ENCODE results near the gene CAST. TPM values are rescaled to one million over a fixed set of nuclear protein-coding genes. Genes with fewer than 3 reads are reported as not detected.
A peak's percentile ranks its signal among the peaks of the same experiment; 100 is the strongest.

CAST gene
- total RNA-seq, 2 donors from 2014 or later = 303 TPM

DNA sequence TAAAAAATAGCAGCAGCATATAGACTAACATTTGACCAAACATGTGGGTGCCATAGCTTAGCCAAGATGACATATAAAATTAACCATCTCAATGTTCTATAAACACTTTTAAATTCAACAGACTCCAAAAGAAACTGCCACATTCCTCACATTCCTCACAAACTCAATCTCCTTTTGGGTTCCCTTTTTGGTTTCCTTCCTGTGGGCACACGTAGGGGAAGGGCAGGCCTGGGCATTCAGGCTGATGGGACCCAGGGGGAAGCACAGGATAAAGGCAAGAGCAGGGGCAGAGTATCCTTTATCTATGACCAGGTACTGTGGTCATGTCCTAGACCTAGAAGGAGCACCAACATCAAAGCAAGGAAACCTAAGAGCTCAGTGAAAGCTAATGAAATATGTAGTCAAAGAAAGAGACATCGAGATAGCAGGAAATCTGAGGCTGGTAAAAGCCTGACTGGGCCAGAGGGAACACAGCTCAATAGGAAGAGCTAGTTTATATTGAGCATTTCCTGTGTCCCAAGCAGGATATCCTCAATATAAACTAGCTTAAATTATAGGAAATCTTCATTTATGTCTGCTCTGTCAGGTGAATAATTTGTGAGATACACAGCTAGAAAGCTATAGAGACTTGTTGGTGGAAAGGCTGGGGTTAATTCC is 159.2 kb downstream of the CAST start:
- DNase-seq (no peak), ATAC-seq (no peak)
- peaks cover 46% of the 10 kb centered on the region for H3K4me1 Mint-ChIP-seq
- H3K27me3 Mint-ChIP-seq = peaks cover 5% of the 10 kb centered on the region
- no peak overlapping the region for H3K27ac Mint-ChIP-seq
- no peaks in the 10 kb centered on the region for H3K9me3 ChIP-seq (ENCODE audit: control insufficient read depth, low read length, poor library complexity, severe bottlenecking)
- H3K4me3 Mint-ChIP-seq = no peak overlapping the region
- H3K36me3 Mint-ChIP-seq (ENCODE audit: low read depth) = no peaks in the 10 kb centered on the region

DNA sequence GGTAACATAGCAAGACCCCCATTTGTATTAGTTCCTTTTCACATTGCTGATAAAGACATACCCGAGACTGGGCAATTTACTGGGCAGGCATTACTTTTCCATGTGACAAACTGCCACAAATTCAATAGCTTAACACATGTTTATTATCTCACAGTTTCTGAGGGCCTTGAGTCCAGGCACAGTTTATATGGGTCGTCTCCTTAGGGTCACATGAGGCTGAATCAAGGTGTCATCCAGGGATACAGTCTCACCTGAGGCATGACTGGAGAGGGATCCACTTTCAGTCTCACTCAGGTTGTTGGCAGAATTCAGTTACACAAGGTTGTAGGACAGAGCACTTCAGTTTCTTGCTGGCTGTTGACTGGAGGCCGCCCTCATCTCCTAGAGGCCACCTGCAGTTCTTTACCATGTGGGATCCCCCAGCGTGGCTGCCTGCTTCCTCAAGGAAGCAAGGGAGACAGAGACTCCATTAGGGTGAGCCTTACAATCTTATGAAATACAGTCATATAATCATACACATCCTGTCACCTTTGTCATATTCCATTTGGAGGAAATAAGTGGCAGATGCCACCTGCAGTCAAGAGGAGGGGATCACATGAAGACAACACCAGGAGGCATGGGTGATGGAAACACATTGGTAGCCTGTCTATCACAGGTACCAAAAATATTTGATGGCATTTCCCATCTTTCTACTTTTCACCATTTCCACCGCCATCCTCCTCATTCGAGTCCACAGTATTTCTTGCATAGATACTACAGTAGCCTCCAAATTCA is 160.7 kb downstream of the CAST start:
- ATAC-seq (peak; percentile 72), DNase-seq (no peak)
- Mint-ChIP-seq H3K27me3 (peaks cover 5% of the 10 kb centered on the region), H3K36me3 (ENCODE audit: low read depth) (no peaks in the 10 kb centered on the region), H3K27ac (no peak overlapping the region), H3K4me3 (no peak overlapping the region), H3K4me1 (peaks cover 31% of the 10 kb centered on the region)
- H3K9me3 ChIP-seq (ENCODE audit: control insufficient read depth, low read length, poor library complexity, severe bottlenecking) = no peaks in the 10 kb centered on the region

- no peak for DNase-seq
- no peaks in the 10 kb centered on the region for H3K9me3 ChIP-seq (ENCODE audit: control insufficient read depth, low read length, poor library complexity, severe bottlenecking)
- H3K36me3 Mint-ChIP-seq (ENCODE audit: low read depth) = no peaks in the 10 kb centered on the region
- H3K27me3 Mint-ChIP-seq = peaks cover 5% of the 10 kb centered on the region
- H3K27ac Mint-ChIP-seq = peak overlapping the region; percentile 59
- peaks cover 29% of the 10 kb centered on the region for H3K4me1 Mint-ChIP-seq
- ATAC-seq = peak; percentile 49
- H3K4me3 Mint-ChIP-seq = no peak overlapping the region
These were observed 161.8 kb downstream of the CAST start for GRCh38 chr5:96823900-96824380.

Other genes with a start within 250 kb of the CAST start
- gene PCSK1, start 229.1 kb upstream of the CAST start, total RNA-seq = not detected
- 10 to 100 TPM; 70.4 to 79.1 TPM for gene ERAP1, start 145.6 kb downstream of the CAST start, total RNA-seq
- 10 to 100 TPM; 42.7 to 65.6 TPM for gene ERAP2, start 214.1 kb downstream of the CAST start, total RNA-seq